ENCODE measurements around the gene CABYR.
A peak's percentile ranks its signal among the peaks of the same experiment; 100 is the strongest.

CABYR gene

DNA sequence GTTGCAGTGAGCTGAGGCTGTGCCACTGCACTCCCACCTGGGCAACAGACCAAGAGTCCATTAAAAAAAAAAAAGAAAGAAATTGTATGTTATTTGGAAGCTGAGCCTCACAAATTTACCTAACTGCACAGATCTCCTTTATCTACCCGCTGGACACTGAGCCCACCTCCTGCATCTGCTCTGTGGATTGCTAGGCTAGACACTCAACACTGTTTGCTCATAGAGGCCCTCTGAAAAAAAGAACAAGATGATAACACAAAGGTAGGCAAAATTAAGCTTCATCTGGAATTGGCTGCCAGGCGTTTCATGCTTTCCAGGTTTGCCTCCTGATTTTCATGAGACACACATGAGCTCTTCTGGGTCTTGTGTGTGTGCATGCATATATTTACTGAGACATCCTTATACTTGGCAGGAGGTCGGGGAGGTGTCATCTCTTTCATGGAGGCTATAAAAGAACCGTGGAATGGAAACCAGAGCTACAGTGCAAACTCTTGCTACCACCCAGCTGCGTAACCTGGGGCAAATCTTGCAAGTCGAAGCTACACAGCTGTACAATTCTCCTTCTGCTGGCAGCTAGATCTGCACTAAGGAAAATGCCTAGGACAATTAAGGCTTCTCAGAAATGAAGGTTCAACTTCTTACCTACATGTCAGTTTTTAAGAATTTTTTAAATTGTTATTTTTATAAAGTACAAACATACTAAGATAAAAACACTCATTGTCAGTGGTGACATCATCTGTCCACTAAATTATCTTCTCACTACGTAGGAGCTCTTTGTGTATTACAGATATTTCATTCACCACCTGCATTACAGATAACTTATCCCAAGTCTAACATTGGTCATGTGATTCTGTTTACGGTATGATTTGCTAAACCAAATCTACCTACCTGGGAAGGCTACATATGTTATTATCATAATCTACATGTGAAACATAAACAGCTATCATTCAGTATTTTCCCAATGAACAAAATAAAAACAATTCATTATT is 63.1 kb downstream of the CABYR start:
- H3K27me3 ChIP-seq (ENCODE audit: insufficient read depth, low read depth, severe bottlenecking), result no peaks in the 10 kb centered on the region
- H3K27ac ChIP-seq, result no peak overlapping the region
- TF ChIP-seq, protein P1, sequence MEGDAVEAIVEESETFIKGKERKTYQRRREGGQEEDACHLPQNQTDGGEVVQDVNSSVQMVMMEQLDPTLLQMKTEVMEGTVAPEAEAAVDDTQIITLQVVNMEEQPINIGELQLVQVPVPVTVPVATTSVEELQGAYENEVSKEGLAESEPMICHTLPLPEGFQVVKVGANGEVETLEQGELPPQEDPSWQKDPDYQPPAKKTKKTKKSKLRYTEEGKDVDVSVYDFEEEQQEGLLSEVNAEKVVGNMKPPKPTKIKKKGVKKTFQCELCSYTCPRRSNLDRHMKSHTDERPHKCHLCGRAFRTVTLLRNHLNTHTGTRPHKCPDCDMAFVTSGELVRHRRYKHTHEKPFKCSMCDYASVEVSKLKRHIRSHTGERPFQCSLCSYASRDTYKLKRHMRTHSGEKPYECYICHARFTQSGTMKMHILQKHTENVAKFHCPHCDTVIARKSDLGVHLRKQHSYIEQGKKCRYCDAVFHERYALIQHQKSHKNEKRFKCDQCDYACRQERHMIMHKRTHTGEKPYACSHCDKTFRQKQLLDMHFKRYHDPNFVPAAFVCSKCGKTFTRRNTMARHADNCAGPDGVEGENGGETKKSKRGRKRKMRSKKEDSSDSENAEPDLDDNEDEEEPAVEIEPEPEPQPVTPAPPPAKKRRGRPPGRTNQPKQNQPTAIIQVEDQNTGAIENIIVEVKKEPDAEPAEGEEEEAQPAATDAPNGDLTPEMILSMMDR (IDR thresholded peaks at IDR 0.05; ENCODE audit: low read depth, low read length), result no peak
- H3K36me3 ChIP-seq, result no peaks in the 10 kb centered on the region
- no peak overlapping the region for H3K4me3 ChIP-seq (ENCODE audit: low read depth, low read length)
- no peak for DNase-seq
- H3K9me3 ChIP-seq (ENCODE audit: severe bottlenecking), result no peaks in the 10 kb centered on the region

DNA sequence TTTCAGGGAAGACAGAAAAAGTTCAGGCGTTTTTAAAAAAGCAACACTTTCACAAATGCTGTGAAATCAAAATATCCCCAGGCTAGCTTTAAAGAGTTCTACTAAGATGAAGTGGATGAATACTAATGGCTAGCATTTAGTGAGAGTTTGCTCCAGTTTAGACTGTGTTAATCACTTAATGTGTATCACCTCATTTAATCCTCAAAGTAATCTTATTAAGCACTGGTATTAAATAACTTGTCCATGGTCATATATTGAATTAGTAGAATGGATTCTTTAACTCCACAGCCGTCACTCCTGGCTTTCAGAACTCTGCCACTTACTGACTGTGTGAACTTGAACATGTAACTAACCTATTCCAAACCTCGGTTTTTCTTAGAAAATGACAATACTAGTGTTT is 66.0 kb downstream of the CABYR start:
- DNase-seq, result peak; percentile 14
- TF ChIP-seq, protein P1 (IDR thresholded peaks at IDR 0.05; ENCODE audit: low read depth, low read length), result no peak
- no peak overlapping the region for H3K4me3 ChIP-seq (ENCODE audit: low read depth, low read length)
- H3K36me3 ChIP-seq, result no peaks in the 10 kb centered on the region
- no peak overlapping the region for H3K27ac ChIP-seq
- no peaks in the 10 kb centered on the region for H3K9me3 ChIP-seq (ENCODE audit: severe bottlenecking)
- H3K27me3 ChIP-seq (ENCODE audit: insufficient read depth, low read depth, severe bottlenecking), result no peaks in the 10 kb centered on the region

DNA sequence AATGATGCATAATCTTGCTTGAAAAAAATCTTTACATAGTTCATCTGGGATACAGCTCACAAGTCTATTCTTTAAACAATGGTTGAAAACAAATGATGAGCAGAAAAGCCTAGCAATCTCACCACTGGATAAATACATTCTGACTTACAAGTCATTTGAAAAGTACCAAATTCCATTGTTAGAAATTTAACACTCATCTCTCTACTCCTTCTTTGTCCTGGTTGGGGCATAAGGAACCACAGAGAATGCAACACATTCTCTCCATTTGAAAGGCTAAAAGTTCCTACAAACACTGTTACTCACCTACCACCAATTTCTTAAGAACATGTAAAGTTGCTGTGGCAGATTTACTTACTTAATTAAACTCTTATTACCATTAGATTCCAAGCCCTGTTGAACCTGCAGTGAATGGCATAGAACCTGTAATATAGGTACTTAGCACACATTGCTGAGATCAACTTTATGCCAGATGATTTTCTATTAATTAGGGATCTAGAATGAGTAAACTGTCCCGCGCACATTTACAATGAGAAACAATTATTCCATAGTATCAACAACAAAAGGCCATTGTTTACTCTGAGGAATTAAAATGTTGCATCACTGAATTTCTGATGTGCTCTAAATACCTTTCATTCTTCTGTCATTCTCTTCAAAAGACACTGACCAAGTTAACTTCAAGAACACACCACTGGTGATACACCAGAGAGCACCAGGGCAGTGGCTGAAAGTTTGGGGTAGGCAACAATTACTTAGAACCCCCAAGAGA is 69.6 kb downstream of the CABYR start:
- Histone ChIP-seq H3K27ac (no peak overlapping the region), H3K36me3 (no peaks in the 10 kb centered on the region), H3K27me3 (ENCODE audit: insufficient read depth, low read depth, severe bottlenecking) (no peaks in the 10 kb centered on the region), H3K4me3 (ENCODE audit: low read depth, low read length) (no peak overlapping the region), H3K9me3 (ENCODE audit: severe bottlenecking) (no peaks in the 10 kb centered on the region)
- no peak for DNase-seq
- TF ChIP-seq, protein P1 (IDR thresholded peaks at IDR 0.05; ENCODE audit: low read depth, low read length), result no peak

DNA sequence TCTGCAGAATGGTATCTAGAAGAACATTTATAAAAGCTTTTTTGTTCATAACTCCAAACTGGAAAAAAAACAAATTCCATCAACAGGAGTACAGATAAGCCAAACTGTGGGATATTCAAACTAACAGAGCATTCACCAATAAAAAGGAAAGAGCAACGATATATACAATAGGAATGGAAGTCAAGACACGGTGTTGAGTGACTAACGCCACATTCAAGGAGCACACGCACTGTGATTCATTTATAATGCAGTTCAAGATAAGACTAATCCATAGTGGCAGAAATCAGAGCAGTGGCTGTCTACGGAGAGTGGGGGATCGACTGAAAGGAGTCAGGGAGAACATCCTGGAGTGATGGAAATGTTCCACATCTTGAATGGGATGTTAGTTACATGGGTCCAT is 70.7 kb downstream of the CABYR start:
- TF ChIP-seq, protein P1 (IDR thresholded peaks at IDR 0.05; ENCODE audit: low read depth, low read length), result no peak
- DNase-seq, result no peak
- Histone ChIP-seq H3K27me3 (ENCODE audit: insufficient read depth, low read depth, severe bottlenecking) (no peaks in the 10 kb centered on the region), H3K27ac (no peak overlapping the region), H3K9me3 (ENCODE audit: severe bottlenecking) (no peaks in the 10 kb centered on the region), H3K4me3 (ENCODE audit: low read depth, low read length) (no peak overlapping the region), H3K36me3 (no peaks in the 10 kb centered on the region)

Measured in WERI-Rb-1 (cell line).